Adrenal gland (tissue), 5 donors: ENCODE measurements around the gene GOLGA6D.

Source experiments
- CTCF ChIP-seq, 6 experiments: fragments of 450-650 bp in 4 of 6; fragments of 200-600 bp in 2 of 6; sonication (generic) in 1 of 6; IDR thresholded peaks; 1 replicate in 5 of 6; 2 replicates in 1 of 6; pipeline versions ENCODE4 v1.5.1 to v1.8.0; 2016 to 2021; ENCODE audit warnings: antibody characterized with exemption in 6 of 6, mild to moderate bottlenecking in 2 of 6, moderate library complexity in 1 of 6
- POLR2A ChIP-seq, 2 donors: fragments of 450-650 bp; IDR thresholded peaks; one replicate each; pipeline ENCODE4 v1.6.1; 2017; ENCODE audit warnings: antibody characterized with exemption in 2 of 2, mild to moderate bottlenecking in 2 of 2, moderate library complexity in 1 of 2
- donor health status: DM: no; HTN: no; CAD: no.

- TF ChIP-seq POLR2A (IDR thresholded peaks at IDR 0.05) (no peak), CTCF (IDR thresholded peaks at IDR 0.05) (no peak)
Measured at GRCh38 chr15:75235051-75235673, 47.5 kb upstream of the GOLGA6D start.
